Calu3 (cell line): ENCODE data around the gene RNF157. TPM values are rescaled to one million over a fixed set of nuclear protein-coding genes. Genes with fewer than 3 reads are reported as not detected.

Experiments
- BruUV-seq: library from RNA; stranded (reverse); fragments of 400-500 nt; replicated peaks from 2 replicates; lab custom pipeline; 2021; lab: Mats Ljungman, UMichigan
- CTCF ChIA-PET: fragments of 300-600 bp; sonication (Branson Sonifier 250); formaldehyde crosslinking; loops from one replicate; lab custom pipeline; 2022; ENCODE audit warnings: antibody characterized with exemption; lab: Charles Lee
- DNase-seq: peaks from one replicate; pipeline ENCODE4 v3.0.0; 2022
- H3K27ac Mint-ChIP-seq: one replicate; pipeline ENCODE4 v1.8.0; 2022; ENCODE audit warnings: mixed read lengths; ENCODE audit not compliant: unreplicated experiment
- H3K27me3 Mint-ChIP-seq: one replicate; pipeline ENCODE4 v1.8.0; 2022; ENCODE audit warnings: mixed read lengths; ENCODE audit not compliant: unreplicated experiment
- H3K36me3 Mint-ChIP-seq: one replicate; pipeline ENCODE4 v1.8.0; 2022; ENCODE audit warnings: mild to moderate bottlenecking, moderate library complexity, mixed read lengths; ENCODE audit not compliant: insufficient read depth, unreplicated experiment
- H3K4me1 Mint-ChIP-seq: one replicate; pipeline ENCODE4 v1.8.0; 2022; ENCODE audit warnings: mild to moderate bottlenecking, low read depth, mixed read lengths; ENCODE audit not compliant: unreplicated experiment
- H3K4me3 Mint-ChIP-seq: one replicate; pipeline ENCODE4 v1.8.0; 2022; ENCODE audit warnings: mild to moderate bottlenecking, low read depth, moderate library complexity, mixed read lengths; ENCODE audit not compliant: unreplicated experiment
- H3K9me3 Mint-ChIP-seq: one replicate; pipeline ENCODE4 v1.8.0; 2022; ENCODE audit warnings: low read depth, mixed read lengths; ENCODE audit not compliant: unreplicated experiment
- CTCF ChIP-seq: fragments of 200-600 bp; IDR thresholded peaks from one replicate; pipeline ENCODE4 v1.8.0; 2022; ENCODE audit warnings: antibody characterized with exemption; ENCODE audit not compliant: unreplicated experiment
- intact Hi-C: fragments of 100-400 bp; cut with micrococcal nuclease; formaldehyde crosslinking; loops from one replicate; pipeline ENCODE4 v1.10.0; 2022; ENCODE audit not compliant: unreplicated experiment
- total RNA-seq: library from RNA; stranded (reverse); gene quantifications from 2 replicates; pipeline ENCODE4 v1.2.3, GENCODE V29; 2022

The RNF157 gene
- total RNA-seq, 1 experiment from 2014 or later = 17.6 TPM

- TF ChIP-seq CTCF = no peak
- Mint-ChIP-seq H3K27me3 (no peaks in the 10 kb centered on the region), H3K27ac (peak overlapping the region; percentile 72), H3K4me3 (peak overlapping the region; percentile 94), H3K4me1 (no peaks in the 10 kb centered on the region), H3K9me3 (no peaks in the 10 kb centered on the region), H3K36me3 (peaks cover 30% of the 10 kb centered on the region)
- intact Hi-C loops = no loop called here
- no peak for DNase-seq
- CTCF ChIA-PET = no interaction called here
- no TSS peak for BruUV-seq
Observed at GRCh38 chr17:76104140-76104895, 136.0 kb downstream of the RNF157 start.

- no TSS peak for BruUV-seq
- Mint-ChIP-seq H3K27me3 (no peaks in the 10 kb centered on the region), H3K27ac (peak within 1 kb of the TSS; percentile 72), H3K9me3 (no peaks in the 10 kb centered on the region), H3K36me3 (peaks cover 35% of the 10 kb centered on the region), H3K4me1 (no peaks in the 10 kb centered on the region), H3K4me3 (peak within 1 kb of the TSS; percentile 94)
- no peak for TF ChIP-seq CTCF
- DNase-seq = peak; percentile 93
- intact Hi-C loops = no loop called here
- CTCF ChIA-PET = interaction anchor here (1.1 to 1.2 kb wide), 2 partner anchors 89 to 176 kb away, joined by 3 to 4 read pairs; no protein-coding TSS in a partner anchor
Observed at GRCh38 chr17:76103274-76104139, 136.8 kb downstream of the RNF157 start, which contains the start of gene EXOC7. TSS of gene EXOC7 (minus strand) at chr17:76103787. CDS start at chr17:76103692, 95 bp downstream.

- Mint-ChIP-seq H3K36me3 (peaks cover 41% of the 10 kb centered on the region), H3K27me3 (no peaks in the 10 kb centered on the region), H3K9me3 (no peaks in the 10 kb centered on the region), H3K27ac (peak overlapping the region; percentile 72), H3K4me3 (peak overlapping the region; percentile 94), H3K4me1 (no peaks in the 10 kb centered on the region)
- CTCF ChIA-PET = interaction anchor here (1.1 to 1.2 kb wide), 2 partner anchors 89 to 177 kb away, joined by 3 to 4 read pairs; no protein-coding TSS in a partner anchor
- intact Hi-C loops = no loop called here
- BruUV-seq = no TSS peak
- no peak for TF ChIP-seq CTCF
- no peak for DNase-seq
Observed at GRCh38 chr17:76102944-76103273, 137.4 kb downstream of the RNF157 start.

GRCh38 chr17:76097716-76098295 is 142.5 kb downstream of the RNF157 start:
- no peak for DNase-seq
- CTCF ChIA-PET = no interaction called here
- intact Hi-C loops = no loop called here
- Mint-ChIP-seq H3K27me3 (no peaks in the 10 kb centered on the region), H3K27ac (no peak overlapping the region), H3K4me1 (no peaks in the 10 kb centered on the region), H3K36me3 (peaks cover 48% of the 10 kb centered on the region), H3K4me3 (no peak overlapping the region), H3K9me3 (no peaks in the 10 kb centered on the region)
- TF ChIP-seq CTCF = no peak
- BruUV-seq = no TSS peak
